GM18873 (cell line): ENCODE measurements around the gene CCDC34.

Source experiments
- ATAC-seq: cut with Tn5 transposase; IDR thresholded peaks from one replicate; pipeline ENCODE4 v1.9.1; 2021; ENCODE audit warnings: mild to moderate bottlenecking, moderate library complexity, moderate number of reproducible peaks; ENCODE audit not compliant: unreplicated experiment, low FRiP score

Gene CCDC34

GRCh38 chr11:27394781-27395228 is 31.8 kb upstream of the CCDC34 start:
- ATAC-seq, result no peak

- no peak for ATAC-seq
These were observed 29.5 kb upstream of the CCDC34 start for GRCh38 chr11:27392278-27393114.

DNA sequence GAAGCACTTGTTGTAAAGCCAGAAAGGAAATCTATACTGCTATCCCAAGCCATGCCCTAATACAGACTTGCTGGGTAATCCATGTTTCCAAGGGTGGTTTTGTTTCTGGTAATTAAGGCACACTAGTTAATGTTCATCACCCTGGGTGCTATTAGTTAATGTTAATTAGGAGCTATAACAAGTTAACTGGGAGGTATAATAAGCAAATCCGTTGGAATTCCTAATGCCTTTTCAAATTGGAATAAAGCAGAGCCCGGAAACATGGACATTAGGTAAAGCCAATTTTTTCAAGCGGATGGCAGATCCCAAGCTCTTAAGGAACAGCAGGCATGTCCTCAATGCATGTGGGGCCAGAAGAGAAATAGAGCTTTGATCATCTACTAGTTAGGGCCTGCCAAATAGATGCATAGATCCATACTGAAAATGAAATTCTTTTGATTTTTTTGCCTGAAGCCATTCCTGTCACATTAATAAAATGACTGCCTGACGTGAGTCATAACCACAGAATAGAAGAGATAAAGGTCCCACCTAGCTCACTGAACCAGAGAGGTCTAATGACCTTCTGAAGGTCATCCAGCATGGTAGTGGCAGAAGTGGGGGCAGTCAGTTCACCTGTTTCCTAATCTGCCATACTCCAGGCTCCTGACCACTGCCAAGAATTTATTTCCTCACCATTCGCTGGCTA is 28.5 kb upstream of the CCDC34 start:
- ATAC-seq, result no peak

DNA sequence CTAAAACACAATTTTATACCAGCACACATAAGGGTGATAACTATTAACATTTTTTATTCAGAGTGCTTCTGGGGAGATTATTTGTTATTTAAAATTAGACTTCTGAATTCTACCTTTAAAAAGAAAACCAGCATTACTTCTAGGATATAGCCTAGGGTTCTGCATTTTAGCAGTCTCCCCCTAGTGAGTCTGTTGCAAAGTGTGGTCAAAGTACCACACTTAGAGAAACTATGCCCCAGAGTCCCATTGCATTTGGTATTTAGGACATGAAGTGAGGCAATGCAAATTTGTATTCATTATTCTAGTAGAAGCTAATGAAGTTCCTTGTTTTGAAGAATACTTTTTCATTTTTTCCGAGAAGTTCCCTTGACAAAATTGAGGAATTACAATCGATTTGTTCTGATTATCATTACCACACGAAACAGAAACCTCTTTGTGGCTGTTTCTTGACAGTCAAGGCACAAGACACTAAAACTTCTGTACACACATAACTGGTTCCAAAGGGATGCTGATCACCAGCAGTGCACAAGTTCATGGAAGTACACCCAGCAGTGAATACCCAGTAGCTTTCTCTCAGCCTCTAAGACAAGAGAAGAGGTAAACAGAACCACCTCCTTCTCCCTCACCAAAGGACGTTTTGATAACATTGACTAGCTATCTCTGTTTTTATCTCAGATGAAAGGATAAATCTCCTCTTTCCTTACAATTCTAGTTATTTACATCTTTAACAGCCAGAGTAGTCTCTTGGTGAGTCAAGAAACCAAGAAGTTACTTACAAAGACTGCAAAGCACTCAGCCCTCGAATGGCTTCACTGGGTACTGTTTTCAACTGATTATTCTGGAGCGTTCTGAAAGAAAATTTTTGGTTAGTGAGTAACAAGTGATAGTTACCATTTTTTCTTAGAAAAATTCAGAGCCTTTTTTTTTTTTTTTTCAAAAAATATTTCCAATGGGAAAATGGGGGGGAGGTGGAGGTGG is 27.6 kb upstream of the CCDC34 start:
- ATAC-seq, result no peak

DNA sequence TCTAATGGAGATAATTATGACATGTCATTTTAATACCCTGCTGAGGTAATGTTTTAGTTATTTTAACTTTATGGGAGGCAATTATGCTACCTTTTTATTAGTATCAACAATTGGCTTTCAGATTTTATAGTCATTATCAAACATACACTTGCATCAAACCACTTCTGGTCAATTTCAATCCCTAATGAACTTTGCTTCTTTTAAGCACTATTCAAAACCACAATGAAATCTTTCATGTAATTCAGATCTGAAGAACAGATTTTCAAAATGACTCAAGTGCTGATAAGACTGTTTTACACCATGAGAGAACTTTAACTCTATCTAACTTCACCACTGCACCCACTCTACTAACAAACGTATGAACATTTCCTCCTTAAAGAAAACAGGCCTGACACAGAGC is 25.9 kb upstream of the CCDC34 start:
- no peak for ATAC-seq

- no peak for ATAC-seq
These were observed 25.0 kb upstream of the CCDC34 start for GRCh38 chr11:27388001-27388400.

DNA sequence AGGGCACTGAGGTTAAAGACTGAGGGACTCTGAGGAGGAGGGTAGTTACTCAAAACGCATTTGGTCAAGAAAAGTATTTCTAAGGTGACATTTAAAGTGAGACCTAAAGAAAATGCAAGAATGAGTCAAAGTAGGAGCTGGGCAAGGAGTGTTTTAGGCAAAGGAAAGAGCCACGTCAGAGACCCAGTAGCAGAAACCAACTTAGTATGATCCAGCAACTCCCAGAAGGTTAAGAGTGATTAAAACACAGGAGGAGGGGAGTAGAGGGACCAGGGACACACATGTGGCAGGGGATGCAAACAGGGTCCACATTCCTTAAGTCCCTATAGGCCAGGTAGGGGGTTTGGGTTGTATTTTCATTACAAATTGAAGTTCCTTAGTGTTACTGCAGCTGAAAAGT is 24.3 kb upstream of the CCDC34 start:
- ATAC-seq, result no peak

GRCh38 chr11:27386181-27386845 is 23.3 kb upstream of the CCDC34 start:
- ATAC-seq, result no peak

DNA sequence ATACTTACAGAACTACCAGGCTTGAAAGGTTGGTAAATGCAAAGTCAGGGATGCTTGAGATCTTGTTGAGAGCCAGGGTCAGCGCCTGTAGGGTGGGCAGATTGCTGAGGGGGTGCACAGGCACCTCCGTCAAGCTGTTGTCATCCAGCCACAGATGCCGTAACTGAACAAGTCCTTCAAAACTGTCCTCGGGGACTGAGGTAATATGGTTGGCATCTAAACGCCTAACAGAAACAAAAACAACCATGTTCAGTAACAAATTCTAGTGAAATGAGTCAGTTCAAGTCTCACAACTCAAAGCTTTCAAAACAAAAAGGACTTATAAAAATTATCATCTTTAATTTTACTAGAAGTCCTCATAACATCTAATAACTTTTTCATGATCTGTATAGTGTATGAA is 22.2 kb upstream of the CCDC34 start:
- no peak for ATAC-seq

- no peak for ATAC-seq
These were observed 21.2 kb upstream of the CCDC34 start for GRCh38 chr11:27384227-27384626.

DNA sequence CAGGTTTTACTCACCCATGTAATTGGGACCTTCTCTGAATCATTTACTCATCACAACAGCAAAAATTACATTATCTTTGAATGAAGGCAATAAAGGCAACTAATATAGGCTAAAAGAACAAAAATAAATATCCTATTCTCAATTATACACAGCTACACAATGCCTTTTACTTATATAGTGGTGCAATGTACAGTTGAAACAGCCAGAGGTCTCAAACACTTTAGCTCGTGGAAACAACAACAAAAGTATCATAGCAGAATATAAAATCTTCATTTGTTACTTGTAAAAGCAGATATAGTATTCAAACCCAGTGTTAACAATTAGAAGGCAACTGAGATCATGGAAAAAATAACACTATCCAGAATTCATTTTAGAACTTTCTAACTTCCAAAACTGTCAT is 20.6 kb upstream of the CCDC34 start:
- ATAC-seq, result no peak

DNA sequence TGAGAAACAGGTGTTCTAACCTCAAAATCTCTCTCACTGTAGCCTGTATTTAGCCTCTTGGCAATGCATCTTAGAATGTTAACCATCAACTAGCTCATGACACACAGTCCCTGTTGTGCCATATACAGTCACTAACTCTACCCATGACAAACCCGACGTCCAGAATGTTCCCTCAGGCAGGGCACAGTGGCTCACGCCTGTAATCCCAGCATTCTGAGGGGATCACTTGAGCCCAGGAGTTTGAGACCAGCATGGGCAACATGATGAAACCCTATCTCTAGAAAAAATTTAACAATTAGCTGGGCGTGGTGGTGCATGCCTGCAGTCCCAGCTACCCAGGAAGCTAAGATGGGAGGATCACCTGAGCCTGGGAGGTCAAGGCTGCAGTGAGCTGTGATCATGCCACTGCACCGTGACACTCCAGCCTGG is 18.2 kb upstream of the CCDC34 start:
- ATAC-seq, result no peak

GRCh38 chr11:27380771-27381170 is 17.8 kb upstream of the CCDC34 start:
- no peak for ATAC-seq

DNA sequence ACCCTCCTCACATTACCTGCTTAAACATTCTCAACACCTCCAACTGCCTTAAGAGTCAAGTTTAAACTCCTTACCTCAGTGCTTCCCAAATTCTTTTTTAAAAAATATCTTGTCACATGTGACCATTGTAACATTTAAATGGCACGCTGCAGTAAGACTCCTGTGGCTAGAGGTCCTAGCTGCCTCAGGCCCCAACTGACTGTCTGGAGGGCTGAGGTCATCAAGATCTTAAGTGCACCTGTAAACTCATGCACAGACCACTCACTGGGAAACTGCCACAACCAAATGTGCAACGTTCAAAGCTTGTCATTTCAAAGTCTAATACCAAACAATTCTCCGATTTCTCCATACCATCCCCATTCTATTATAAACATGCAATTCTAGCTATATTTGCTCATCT is 16.4 kb upstream of the CCDC34 start:
- ATAC-seq, result no peak

- ATAC-seq, result no peak
These were observed 12.4 kb upstream of the CCDC34 start for GRCh38 chr11:27375370-27375769.

- ATAC-seq, result no peak
These were observed 11.0 kb upstream of the CCDC34 start for GRCh38 chr11:27373856-27374602.

DNA sequence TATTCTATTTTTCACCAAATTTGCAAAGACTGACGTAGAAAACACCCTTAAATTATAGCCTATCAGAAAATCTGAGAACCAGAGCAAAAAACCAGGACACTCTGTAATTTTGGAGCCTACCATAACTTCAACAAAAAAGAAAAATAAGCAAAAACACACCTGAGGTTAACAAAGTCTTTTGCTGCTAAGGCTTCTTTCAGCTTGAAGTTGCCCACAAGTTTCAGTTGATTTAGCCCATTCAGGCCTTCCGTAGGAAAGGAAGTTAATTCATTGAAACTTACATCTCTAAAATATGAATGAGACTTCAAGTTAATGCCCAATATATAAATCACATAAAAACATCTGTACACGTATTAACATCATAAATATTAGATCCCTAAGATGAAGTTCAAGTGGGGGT is 10.4 kb upstream of the CCDC34 start:
- no peak for ATAC-seq

- ATAC-seq, result no peak
These were observed 9.1 kb upstream of the CCDC34 start for GRCh38 chr11:27372164-27372563.

DNA sequence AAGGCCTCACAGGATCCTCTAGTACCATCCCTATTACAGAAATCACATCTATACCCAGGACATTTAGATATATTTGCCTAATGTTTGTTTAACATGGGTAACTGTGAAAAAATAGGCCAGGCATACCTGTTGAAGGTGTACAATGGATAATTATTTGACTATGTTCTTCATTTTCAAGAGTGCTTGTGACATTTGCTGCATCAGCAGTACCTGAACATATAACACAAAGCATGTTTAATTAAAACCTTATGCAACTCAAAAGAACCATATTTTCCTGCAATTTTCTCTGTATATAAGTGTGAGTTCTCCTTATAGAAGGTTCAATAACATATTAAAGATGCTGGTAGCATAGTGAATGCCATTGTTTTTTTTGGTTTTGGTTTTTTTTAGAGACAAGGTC is 8.5 kb upstream of the CCDC34 start:
- no peak for ATAC-seq

DNA sequence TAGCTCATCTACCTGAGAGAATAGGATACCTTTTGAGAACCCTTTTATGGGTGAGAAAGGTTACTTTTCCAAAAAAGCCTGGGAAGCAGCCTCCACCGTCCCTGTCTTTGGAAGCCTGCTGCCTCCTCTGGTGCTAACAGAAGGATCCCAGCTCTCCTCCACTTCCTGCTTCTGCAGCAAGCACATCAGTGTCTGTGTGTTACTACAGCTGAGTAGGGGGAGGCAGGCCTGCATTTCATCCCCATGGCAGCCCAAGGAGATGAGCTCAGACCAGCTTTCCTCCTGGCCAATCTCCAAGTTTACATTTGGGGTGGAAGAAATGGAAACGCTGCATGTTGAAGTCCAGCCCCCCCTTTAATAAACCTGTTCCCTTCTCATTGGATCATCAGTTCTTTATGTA is 7.4 kb upstream of the CCDC34 start:
- no peak for ATAC-seq
